Astrocyte of the spinal cord (primary cell): ENCODE results near the gene GRIN3B.

Source experiments
- DNase-seq: peaks from one replicate; pipeline ENCODE4 v3.0.0; 2011; ENCODE audit warnings: low read depth, low spot score
- H3K4me3 ChIP-seq: 2 replicates; pipeline ENCODE4 v1.5.1; 2011; ENCODE audit warnings: low read depth, mild to moderate bottlenecking, low read length, moderate library complexity
- in situ Hi-C: cut with HindIII; loops from 2 replicates; pipeline ENCODE4 v1.10.0; 2017; ENCODE audit warnings: low sequenced_read_pairs
- TF ChIP-seq, protein P1 (sequence below): IDR thresholded peaks from 2 replicates; pipeline ENCODE4 v1.5.1; 2012; ENCODE audit warnings: low read depth, mild to moderate bottlenecking, low read length, inconsistent platforms

Gene GRIN3B

GRCh38 chr19:1009041-1009980 lies 9.1 kb downstream of the GRIN3B start:
- no peak overlapping the region for H3K4me3 ChIP-seq
- TF ChIP-seq, protein P1, sequence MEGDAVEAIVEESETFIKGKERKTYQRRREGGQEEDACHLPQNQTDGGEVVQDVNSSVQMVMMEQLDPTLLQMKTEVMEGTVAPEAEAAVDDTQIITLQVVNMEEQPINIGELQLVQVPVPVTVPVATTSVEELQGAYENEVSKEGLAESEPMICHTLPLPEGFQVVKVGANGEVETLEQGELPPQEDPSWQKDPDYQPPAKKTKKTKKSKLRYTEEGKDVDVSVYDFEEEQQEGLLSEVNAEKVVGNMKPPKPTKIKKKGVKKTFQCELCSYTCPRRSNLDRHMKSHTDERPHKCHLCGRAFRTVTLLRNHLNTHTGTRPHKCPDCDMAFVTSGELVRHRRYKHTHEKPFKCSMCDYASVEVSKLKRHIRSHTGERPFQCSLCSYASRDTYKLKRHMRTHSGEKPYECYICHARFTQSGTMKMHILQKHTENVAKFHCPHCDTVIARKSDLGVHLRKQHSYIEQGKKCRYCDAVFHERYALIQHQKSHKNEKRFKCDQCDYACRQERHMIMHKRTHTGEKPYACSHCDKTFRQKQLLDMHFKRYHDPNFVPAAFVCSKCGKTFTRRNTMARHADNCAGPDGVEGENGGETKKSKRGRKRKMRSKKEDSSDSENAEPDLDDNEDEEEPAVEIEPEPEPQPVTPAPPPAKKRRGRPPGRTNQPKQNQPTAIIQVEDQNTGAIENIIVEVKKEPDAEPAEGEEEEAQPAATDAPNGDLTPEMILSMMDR: no peak
- DNase-seq: no peak
- in situ Hi-C loops: no loop called here

DNA sequence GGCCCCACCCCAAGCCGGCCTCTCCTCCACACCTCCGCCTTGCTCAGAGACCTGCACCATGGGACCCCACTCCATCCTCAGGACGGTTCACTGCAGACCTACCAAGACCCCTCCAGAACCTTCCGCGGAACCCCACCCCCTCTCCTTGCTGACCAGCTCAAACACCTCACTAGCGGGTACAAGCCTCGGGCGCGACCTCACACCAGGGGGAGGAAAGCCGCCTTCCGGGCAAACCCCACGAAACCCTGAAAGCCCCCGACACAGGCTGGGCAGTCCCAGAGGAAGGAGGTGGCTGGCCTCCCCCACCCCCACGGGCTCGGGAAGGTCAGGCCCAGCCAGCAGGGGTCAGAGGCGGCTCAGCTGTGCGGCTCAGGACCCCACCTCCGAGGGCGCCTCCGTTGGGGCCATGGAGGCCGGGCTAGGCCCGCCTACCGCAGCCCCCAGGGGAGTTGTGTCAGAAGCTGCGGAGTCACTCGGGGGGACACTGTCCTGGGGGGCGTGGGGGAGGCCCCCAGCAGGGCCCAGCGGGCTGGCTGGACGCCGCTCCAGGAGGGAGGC lies 9.8 kb downstream of the GRIN3B start:
- in situ Hi-C loops: no loop called here
- DNase-seq: no peak
- H3K4me3 ChIP-seq: no peak overlapping the region
- TF ChIP-seq, protein P1: no peak

DNA sequence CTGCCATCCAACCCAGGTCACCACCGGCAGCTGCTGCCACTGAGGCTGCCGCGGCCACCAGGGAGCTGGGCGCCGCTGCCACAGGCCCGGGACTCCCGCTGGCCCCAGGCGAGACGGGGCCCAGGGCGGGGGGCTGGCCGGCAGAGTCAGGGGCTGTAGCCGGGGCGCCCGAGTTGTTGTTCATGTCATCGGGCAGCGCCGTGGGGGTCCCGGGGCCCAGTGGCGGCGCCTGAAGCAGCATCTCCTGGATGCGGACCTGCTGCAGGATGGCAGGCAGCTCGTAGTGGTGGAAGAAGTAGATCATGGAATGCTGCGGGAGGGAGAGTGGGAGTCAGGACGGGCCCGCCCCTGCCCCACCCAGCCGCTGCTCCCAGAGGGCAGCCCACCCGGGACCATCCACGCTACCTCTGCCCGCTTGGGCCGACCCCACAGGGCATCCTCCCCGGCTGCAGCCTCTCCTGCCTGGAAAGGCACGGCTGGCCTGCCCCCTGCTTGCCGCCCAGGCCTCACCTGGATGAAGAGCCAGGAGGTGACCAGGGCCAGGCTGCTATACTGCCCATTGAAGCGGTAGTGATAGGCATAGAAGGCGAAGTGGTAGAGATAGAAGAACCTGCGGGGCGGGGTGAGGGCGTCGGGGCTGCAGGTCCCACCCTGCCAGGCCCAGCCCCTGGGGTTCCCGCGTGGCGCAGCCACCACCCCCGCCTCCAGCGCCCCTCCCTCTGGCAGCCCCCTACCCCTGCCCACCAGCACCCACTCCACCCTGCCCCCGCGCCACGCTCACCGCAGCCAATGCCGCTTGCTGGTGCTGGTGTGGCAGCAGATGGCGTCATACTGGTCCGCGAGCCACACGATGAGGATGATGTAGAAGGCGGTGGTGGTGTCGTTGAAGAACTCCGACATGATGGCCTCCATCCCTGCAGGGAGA lies 10.6 kb downstream of the GRIN3B start:
- no peak overlapping the region for H3K4me3 ChIP-seq
- TF ChIP-seq, protein P1: no peak
- in situ Hi-C loops: no loop called here
- DNase-seq: no peak

DNA sequence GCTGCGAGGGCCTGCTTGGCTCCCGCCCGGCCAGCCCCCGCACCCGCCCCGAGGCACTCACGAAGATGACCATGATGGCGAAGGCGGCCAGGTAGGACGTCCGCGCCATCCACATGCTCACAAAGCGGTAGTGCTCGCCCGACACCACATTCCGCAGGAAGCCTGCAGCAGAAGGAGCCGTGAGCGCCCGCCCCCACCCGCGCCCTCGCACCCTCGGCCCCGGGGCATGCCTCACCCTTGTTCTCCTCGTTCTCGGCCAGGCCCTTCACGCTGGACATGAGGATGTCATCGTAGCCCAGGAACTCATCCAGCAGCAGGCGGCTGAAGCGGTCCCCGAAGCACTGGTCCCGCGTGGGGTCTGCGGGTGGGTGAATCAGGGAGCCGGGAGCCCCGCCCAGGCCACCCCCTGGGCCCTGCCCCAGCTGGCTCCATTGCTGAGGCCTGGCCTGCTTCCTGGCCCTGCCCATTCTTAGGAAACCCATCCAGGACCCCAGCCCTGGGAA lies 11.7 kb downstream of the GRIN3B start:
- TF ChIP-seq, protein P1: no peak
- H3K4me3 ChIP-seq: no peak overlapping the region
- in situ Hi-C loops: no loop called here

GRCh38 chr19:1012334-1012733 lies 12.1 kb downstream of the GRIN3B start:
- H3K4me3 ChIP-seq: no peak overlapping the region
- in situ Hi-C loops: no loop called here

More for the DNA sequence above, 11.7 kb downstream of the GRIN3B start:
- no peak for DNase-seq

More at GRCh38 chr19:1012334-1012733, 12.1 kb downstream of the GRIN3B start:
- TF ChIP-seq, protein P1: no peak
- DNase-seq: no peak
